OCI-LY3 (cell line): ENCODE results near the gene ERG.

Experiments
- CTCF ChIP-seq: fragments of 200-600, 300-600 bp; sonication (generic); IDR thresholded peaks from 2 replicates; pipeline ENCODE4 v1.5.1; 2014; ENCODE audit warnings: antibody characterized with exemption, low read length, low read depth
- EZH2phosphoT487 ChIP-seq: fragments of 200-600 bp; shearing (Covaris generic); IDR thresholded peaks from 2 replicates; pipeline ENCODE4 v1.6.1; 2018; ENCODE audit warnings: antibody characterized with exemption, mixed run types, low read depth

GRCh38 chr21:38479641-38480525 lies 18.4 kb downstream of the ERG start:
- no peak for TF ChIP-seq CTCF
- TF ChIP-seq EZH2phosphoT487 = no peak
